HCT116 (cell line): ENCODE data around the gene PPP1R3G. TPM values are rescaled to one million over a fixed set of nuclear protein-coding genes. Genes with fewer than 3 reads are reported as not detected.

Experiments used
- ATAC-seq: fragments of 200-7000 bp; cut with Tn5 transposase; 2 replicates; pipeline ENCODE4 v1.9.1; 2020; ENCODE audit warnings: mild to moderate bottlenecking, moderate library complexity
- BruUV-seq: library from RNA; stranded (reverse); fragments of 400-500 nt; replicated peaks from 2 replicates; lab custom pipeline; 2021; lab: Mats Ljungman, UMichigan
- CTCF ChIA-PET: fragments of 300-600 bp; sonication (Branson Sonifier 250); formaldehyde crosslinking; loops from one replicate; lab custom pipeline; 2021; ENCODE audit warnings: antibody characterized with exemption; lab: Charles Lee
- POLR2A ChIA-PET: fragments of 300-600, 350-600 bp; sonication (Branson Sonifier 250); formaldehyde crosslinking; loops from one replicate; lab custom pipeline; 2021; ENCODE audit warnings: antibody characterized with exemption; lab: Charles Lee
- RAD21 ChIA-PET, 2 experiments: fragments of 300-600 bp; sonication (Branson Sonifier 250); formaldehyde crosslinking; loops; one replicate each; lab custom pipeline; 2023; ENCODE audit warnings: low total read pairs in 2 of 2; ENCODE audit not compliant: uncharacterized antibody in 2 of 2, unreplicated experiment in 2 of 2, low non-redundant PET in 1 of 2; lab: Charles Lee
- DNase-seq: peaks from one replicate; pipeline ENCODE4 v3.0.0-alpha.2; 2010; ENCODE audit warnings: low read depth, low spot score
- H2AFZ ChIP-seq: fragments of 200-600 bp; shearing (Covaris generic), sonication (generic); 2 replicates; pipeline ENCODE4 v1.6.1; 2017; ENCODE audit warnings: low read depth, mixed run types, mixed read lengths, antibody characterized with exemption, low read length; ENCODE audit not compliant: poor library complexity, severe bottlenecking
- H3K27ac ChIP-seq: 2 replicates; pipeline ENCODE4 v1.5.1; 2012; ENCODE audit warnings: low read depth, low read length
- H3K27me3 ChIP-seq: fragments of 200-600 bp; sonication (generic); 2 replicates; pipeline ENCODE4 v1.6.1; 2016; ENCODE audit warnings: mixed run types, low read length, mixed read lengths; ENCODE audit not compliant: insufficient read depth
- H3K36me3 ChIP-seq, 2 experiments: fragments of 200-500 bp in 1 of 2; fragments of 200-600 bp in 1 of 2; sonication (Bioruptor generic) in 1 of 2; sonication (generic) in 1 of 2; 2 replicates each; pipeline versions ENCODE4 v1.5.1 to v1.6.1; 2014 to 2016; ENCODE audit warnings: low read length in 2 of 2, inconsistent platforms in 1 of 2, mixed read lengths in 1 of 2, mixed run types in 1 of 2; ENCODE audit not compliant: insufficient read depth in 2 of 2, control insufficient read depth in 1 of 2
- H3K4me1 ChIP-seq, 2 experiments: fragments of 200-600 bp in 1 of 2; sonication (generic) in 1 of 2; 2 replicates each; pipeline versions ENCODE4 v1.5.1 to v1.6.1; 2012 to 2017; ENCODE audit warnings: low read length in 2 of 2, inconsistent platforms in 1 of 2, mild to moderate bottlenecking in 1 of 2, mixed read lengths in 1 of 2, mixed run types in 1 of 2, moderate library complexity in 1 of 2; ENCODE audit not compliant: insufficient read depth in 2 of 2, control insufficient read depth in 1 of 2
- H3K4me2 ChIP-seq: fragments of 200-600 bp; sonication (generic); 2 replicates; pipeline ENCODE4 v1.6.1; 2017; ENCODE audit warnings: mixed run types, low read length, mixed read lengths
- H3K4me3 ChIP-seq, 2 experiments: fragments of 200-600 bp in 1 of 2; sonication (generic) in 1 of 2; replicated peaks in 1 of 2; 2 replicates each; pipeline ENCODE4 v1.5.1; 2011 to 2016; ENCODE audit warnings: low read length in 2 of 2, control low read depth in 1 of 2, low read depth in 1 of 2, mild to moderate bottlenecking in 1 of 2, mixed read lengths in 1 of 2, mixed run types in 1 of 2
- H3K79me2 ChIP-seq: fragments of 200-600 bp; sonication (generic); 2 replicates; pipeline ENCODE4 v1.6.1; 2017; ENCODE audit warnings: mild to moderate bottlenecking, mixed run types, low read length, moderate library complexity, mixed read lengths; ENCODE audit not compliant: insufficient read depth
- H3K9ac ChIP-seq: fragments of 200-600 bp; sonication (generic); 2 replicates; pipeline ENCODE4 v1.6.1; 2016; ENCODE audit warnings: low read length, mixed read lengths
- H3K9me2 ChIP-seq: fragments of 200-600 bp; sonication (generic), shearing (Covaris generic); 2 replicates; pipeline ENCODE4 v1.6.1; 2017; ENCODE audit warnings: mixed run types, mild to moderate bottlenecking, moderate library complexity; ENCODE audit not compliant: insufficient read depth
- H3K9me3 ChIP-seq, 2 experiments: fragments of 200-500 bp in 1 of 2; fragments of 200-600 bp in 1 of 2; sonication (Bioruptor generic) in 1 of 2; sonication (generic) in 1 of 2; 2 replicates each; pipeline ENCODE4 v1.6.1; 2014 to 2017; ENCODE audit warnings: low read length in 2 of 2, mixed read lengths in 2 of 2, inconsistent platforms in 1 of 2, low read depth in 1 of 2, mild to moderate bottlenecking in 1 of 2, mixed run types in 1 of 2, moderate library complexity in 1 of 2; ENCODE audit not compliant: control insufficient read depth in 1 of 2, insufficient read depth in 1 of 2
- H4K20me1 ChIP-seq: fragments of 200-600 bp; sonication (generic), shearing (Covaris generic); 2 replicates; pipeline ENCODE4 v1.6.1; 2017; ENCODE audit warnings: mixed run types, mild to moderate bottlenecking, moderate library complexity; ENCODE audit not compliant: insufficient read depth
- EGR1 ChIP-seq: IDR thresholded peaks from 2 replicates; pipeline ENCODE4 v1.6.1; 2012; ENCODE audit warnings: low read depth
- ELF1 ChIP-seq: IDR thresholded peaks from 2 replicates; pipeline ENCODE4 v1.6.1; 2012; ENCODE audit warnings: low read depth, borderline replicate concordance
- EZH2 ChIP-seq: fragments of 200-600 bp; sonication (generic); IDR thresholded peaks from 2 replicates; pipeline ENCODE4 v1.6.1; 2017; ENCODE audit warnings: antibody characterized with exemption, mixed run types
- FOSL1 ChIP-seq: IDR thresholded peaks from 2 replicates; pipeline ENCODE4 v1.6.1; 2012; ENCODE audit warnings: low read depth
- JUND ChIP-seq: IDR thresholded peaks from 2 replicates; pipeline ENCODE4 v1.6.1; 2012
- POLR2A ChIP-seq: IDR thresholded peaks from 2 replicates; pipeline ENCODE4 v1.7.0; 2011; ENCODE audit warnings: borderline replicate concordance; ENCODE audit not compliant: insufficient read depth, insufficient read length; ENCODE audit errors: extremely low read depth
- POLR2AphosphoS5 ChIP-seq: IDR thresholded peaks from 2 replicates; pipeline ENCODE4 v1.6.1; 2011; ENCODE audit warnings: mild to moderate bottlenecking, low read depth, low read length, moderate library complexity
- REST ChIP-seq: IDR thresholded peaks from 2 replicates; pipeline ENCODE4 v1.6.1; 2012; ENCODE audit warnings: low read depth
- YY1 ChIP-seq: IDR thresholded peaks from 2 replicates; pipeline ENCODE4 v1.6.1; 2011; ENCODE audit warnings: low read length, low read depth, moderate library complexity, mild to moderate bottlenecking; ENCODE audit not compliant: insufficient replicate concordance; ENCODE audit errors: extremely low read depth
- ZFX ChIP-seq: fragments of 450-650 bp; IDR thresholded peaks from 2 replicates; pipeline ENCODE4 v1.6.1; 2017
- intact Hi-C: fragments of 100-400 bp; cut with micrococcal nuclease; formaldehyde crosslinking; loops from 2 replicates; pipeline ENCODE4 v1.10.0; 2022
- total RNA-seq: library from RNA; stranded (reverse); gene quantifications from one replicate; pipeline ENCODE4 v1.2.1, GENCODE V29; 2021; ENCODE audit not compliant: unreplicated experiment

PPP1R3G gene
- total RNA-seq, 1 experiment from 2014 or later = 0.27 TPM

DNA sequence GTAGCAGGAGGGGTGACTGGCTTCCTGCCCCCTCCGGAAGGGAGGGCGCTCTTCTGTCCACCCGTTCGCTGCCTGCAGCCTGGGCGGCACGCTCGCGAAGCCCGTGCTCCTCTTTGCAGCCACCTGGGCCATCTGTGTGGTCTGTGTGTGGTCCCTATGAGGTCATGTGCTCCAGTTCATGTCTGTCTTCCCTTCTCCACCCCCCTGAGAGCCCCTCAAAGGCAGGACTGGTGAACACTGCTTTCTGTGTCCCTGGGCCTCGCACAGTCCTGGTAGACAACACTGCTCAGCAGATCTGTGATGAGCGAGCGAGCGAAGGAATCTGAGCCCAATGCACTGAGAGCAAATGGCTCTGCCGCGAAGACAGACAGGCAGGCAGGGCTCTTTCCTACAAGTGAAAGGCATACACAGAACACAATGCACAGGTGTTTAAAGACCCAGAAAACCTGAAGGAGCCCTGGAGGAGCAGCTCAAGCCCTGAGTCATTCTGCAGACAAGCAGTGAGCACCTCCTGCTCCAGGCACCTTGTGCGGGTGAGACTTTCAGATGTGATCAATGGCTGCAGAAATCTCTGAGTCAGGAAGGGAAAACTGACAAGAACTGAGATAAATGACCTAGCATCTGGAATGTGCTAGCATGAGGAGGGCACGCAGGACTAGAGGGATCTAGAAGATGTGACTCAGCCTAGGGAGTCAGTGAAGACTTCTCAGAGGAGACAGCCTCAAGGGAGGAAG is 27.1 kb downstream of the PPP1R3G start:
- TF ChIP-seq JUND = no peak
- no peak for TF ChIP-seq YY1
- no peak for TF ChIP-seq EZH2
- no peak for TF ChIP-seq POLR2A
- no peak for TF ChIP-seq POLR2AphosphoS5
- no peak for TF ChIP-seq FOSL1
- no peak for TF ChIP-seq ZFX
- no peak for TF ChIP-seq ELF1
- TF ChIP-seq EGR1 = no peak
- TF ChIP-seq REST = no peak
- TF ChIP-seq, all 23 proteins: peak for 0
- no peak overlapping the region for H3K9ac ChIP-seq
- H3K9me2 ChIP-seq = no peaks in the 10 kb centered on the region
- no peaks in the 10 kb centered on the region for H3K36me3 ChIP-seq
- no peaks in the 10 kb centered on the region for H3K79me2 ChIP-seq
- peaks cover 0 to 13% of the 10 kb centered on the region in 2 experiments; a peak in 1 of 4 replicates for H3K4me1 ChIP-seq
- ATAC-seq = peak; percentile 44
- RAD21 ChIA-PET = no interaction called here
- CTCF ChIA-PET = no interaction called here
- H4K20me1 ChIP-seq = no peaks in the 10 kb centered on the region
- intact Hi-C loops = no loop called here
- no peaks in the 10 kb centered on the region for H3K27me3 ChIP-seq
- no peak overlapping the region for H3K27ac ChIP-seq
- no peaks in the 10 kb centered on the region for H3K9me3 ChIP-seq
- H2AFZ ChIP-seq = no peak overlapping the region
- no peak overlapping the region for H3K4me2 ChIP-seq
- no peak overlapping the region for H3K4me3 ChIP-seq
- BruUV-seq = no TSS peak
- POLR2A ChIA-PET = no interaction called here
- peak; percentile 13 for DNase-seq
